ENCODE data around the gene AGAP1.

The AGAP1 gene

GRCh38 chr2:236081171-236081570 lies 587.3 kb downstream of the AGAP1 start:
- no peak for DNase-seq (ENCODE audit: low read depth)
- no peak overlapping the region for H3K4me3 ChIP-seq (ENCODE audit: low read depth, low read length)
- no peak for TF ChIP-seq CTCF (IDR thresholded peaks at IDR 0.05; ENCODE audit: low read depth, low read length, missing control alignments)

GRCh38 chr2:236082061-236082460 lies 588.2 kb downstream of the AGAP1 start:
- no peak overlapping the region for H3K4me3 ChIP-seq (ENCODE audit: low read depth, low read length)
- no peak for DNase-seq (ENCODE audit: low read depth)
- no peak for TF ChIP-seq CTCF (IDR thresholded peaks at IDR 0.05; ENCODE audit: low read depth, low read length, missing control alignments)

GRCh38 chr2:236083934-236084333 lies 590.1 kb downstream of the AGAP1 start:
- no peak for DNase-seq (ENCODE audit: low read depth)
- TF ChIP-seq CTCF (IDR thresholded peaks at IDR 0.05; ENCODE audit: low read depth, low read length, missing control alignments) = no peak
- H3K4me3 ChIP-seq (ENCODE audit: low read depth, low read length) = no peak overlapping the region

- DNase-seq (ENCODE audit: low read depth) = no peak
- no peak overlapping the region for H3K4me3 ChIP-seq (ENCODE audit: low read depth, low read length)
- no peak for TF ChIP-seq CTCF (IDR thresholded peaks at IDR 0.05; ENCODE audit: low read depth, low read length, missing control alignments)
Measured at GRCh38 chr2:236085211-236085610, 591.4 kb downstream of the AGAP1 start.

- no peak for DNase-seq (ENCODE audit: low read depth)
- no peak overlapping the region for H3K4me3 ChIP-seq (ENCODE audit: low read depth, low read length)
- TF ChIP-seq CTCF (IDR thresholded peaks at IDR 0.05; ENCODE audit: low read depth, low read length, missing control alignments) = no peak
Measured at GRCh38 chr2:236085647-236086046, 591.8 kb downstream of the AGAP1 start.

- no peak overlapping the region for H3K4me3 ChIP-seq (ENCODE audit: low read depth, low read length)
- no peak for TF ChIP-seq CTCF (IDR thresholded peaks at IDR 0.05; ENCODE audit: low read depth, low read length, missing control alignments)
Measured at GRCh38 chr2:236086403-236086970, 592.6 kb downstream of the AGAP1 start.

GRCh38 chr2:236086971-236087465 lies 593.2 kb downstream of the AGAP1 start:
- no peak for TF ChIP-seq CTCF (IDR thresholded peaks at IDR 0.05; ENCODE audit: low read depth, low read length, missing control alignments)
- no peak overlapping the region for H3K4me3 ChIP-seq (ENCODE audit: low read depth, low read length)
- no peak for DNase-seq (ENCODE audit: low read depth)

More at GRCh38 chr2:236086403-236086970, 592.6 kb downstream of the AGAP1 start:
- DNase-seq (ENCODE audit: low read depth) = no peak

Data from GM12864 (cell line).